Activated T-cell treated with anti-CD3 and anti-CD28 coated beads, Interleukin-2, amount 50 U/mL, for 1 hour (primary cell): Measurements from ENCODE around the gene ROPN1B.
"Not testable (repeated sequence)": the region's sequence is repeated elsewhere in the genome, so short reads cannot be mapped to it uniquely, and the experiment has no call there.

Source experiments
- DNase-seq: peaks from one replicate; pipeline ENCODE4 v3.0.0-alpha.2; 2020

Gene ROPN1B

DNA sequence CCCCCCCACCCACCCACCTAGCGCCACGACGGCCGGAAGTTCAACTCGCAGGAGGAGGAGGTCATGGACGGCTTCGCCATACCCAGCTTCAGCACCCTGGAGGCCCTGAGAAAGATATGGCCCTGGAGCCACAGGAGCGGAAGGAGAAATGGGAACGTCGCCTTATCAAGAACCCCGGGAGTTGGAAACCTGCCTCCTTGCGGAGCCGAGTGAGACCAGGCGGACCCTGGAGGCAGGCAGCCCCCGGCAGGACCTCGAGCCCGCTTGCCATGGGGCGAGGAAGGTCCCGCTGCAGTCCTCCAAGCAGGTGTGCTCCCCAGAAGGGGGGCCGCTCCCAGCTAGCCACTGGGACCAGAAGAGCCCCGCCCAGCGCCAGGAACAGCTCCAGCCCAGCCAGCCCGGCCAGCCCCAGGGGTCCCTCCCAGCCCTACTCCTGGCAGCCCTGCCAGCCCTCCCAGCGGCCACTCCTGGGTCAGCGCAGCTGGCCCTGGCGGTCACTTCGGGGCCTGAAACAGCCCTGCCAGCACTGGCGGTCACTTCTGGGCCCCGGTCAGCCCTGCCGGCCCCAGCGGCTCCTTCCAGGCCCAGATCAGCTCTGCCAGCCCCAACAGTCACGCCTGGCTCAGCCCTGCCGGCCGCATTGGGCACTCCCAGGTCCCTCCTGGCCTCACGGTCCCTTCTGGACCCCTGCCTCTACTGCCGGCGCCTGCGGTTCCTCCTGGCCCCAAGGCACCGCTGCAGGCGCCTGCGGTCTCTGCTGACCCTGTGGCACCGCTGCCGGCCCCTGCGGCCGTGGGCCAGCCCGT, 10.3 kb upstream of the ROPN1B start:
- DNase-seq = no peak

GRCh38 chr3:125959317-125960065, 9.5 kb upstream of the ROPN1B start:
- DNase-seq = no peak

- DNase-seq = no peak
These were observed 8.9 kb upstream of the ROPN1B start for GRCh38 chr3:125960066-125960424.

GRCh38 chr3:125960456-125961288, 8.3 kb upstream of the ROPN1B start:
- DNase-seq = no peak

- DNase-seq = no peak
These were observed 7.7 kb upstream of the ROPN1B start for GRCh38 chr3:125961289-125961589.

DNA sequence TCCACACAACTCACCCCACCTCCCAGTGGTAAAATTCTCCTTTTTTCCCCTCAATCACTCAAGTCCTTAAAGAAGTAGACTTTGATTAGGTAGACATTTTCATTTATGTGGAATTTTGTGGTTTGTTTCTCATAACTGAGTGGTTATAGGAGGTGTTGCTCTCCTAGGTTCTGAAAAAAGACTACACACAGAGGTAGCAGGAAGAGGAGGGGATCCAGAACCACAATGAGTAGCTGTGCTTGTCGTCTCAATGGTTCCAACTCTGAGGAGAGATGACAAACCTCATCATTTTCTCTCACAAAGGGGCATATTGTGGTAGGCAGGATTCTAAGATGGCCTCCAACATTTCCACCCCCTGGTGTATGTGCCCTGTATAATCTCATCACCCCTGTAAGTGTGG, 5.1 kb upstream of the ROPN1B start:
- not testable (repeated sequence) for DNase-seq

DNA sequence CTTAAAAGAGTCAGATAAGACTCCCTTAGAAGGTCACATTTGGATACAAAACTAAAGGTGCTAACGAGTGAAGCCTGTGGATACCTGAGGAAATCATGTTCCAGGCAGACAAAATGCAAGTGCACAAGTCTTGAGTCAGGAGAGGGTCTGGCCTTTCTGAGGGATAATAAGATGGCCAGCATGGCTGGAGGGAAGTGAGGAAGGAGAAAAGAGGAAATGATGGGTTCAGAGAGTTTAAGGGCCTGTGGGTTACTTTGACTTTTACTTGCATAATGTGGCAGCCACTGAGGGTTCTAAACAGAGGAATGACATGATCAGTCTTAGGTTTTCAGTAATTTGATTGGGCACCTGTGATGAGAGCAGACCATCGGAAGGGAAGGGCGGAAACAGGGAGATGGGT, 3.5 kb upstream of the ROPN1B start:
- DNase-seq = no peak

DNA sequence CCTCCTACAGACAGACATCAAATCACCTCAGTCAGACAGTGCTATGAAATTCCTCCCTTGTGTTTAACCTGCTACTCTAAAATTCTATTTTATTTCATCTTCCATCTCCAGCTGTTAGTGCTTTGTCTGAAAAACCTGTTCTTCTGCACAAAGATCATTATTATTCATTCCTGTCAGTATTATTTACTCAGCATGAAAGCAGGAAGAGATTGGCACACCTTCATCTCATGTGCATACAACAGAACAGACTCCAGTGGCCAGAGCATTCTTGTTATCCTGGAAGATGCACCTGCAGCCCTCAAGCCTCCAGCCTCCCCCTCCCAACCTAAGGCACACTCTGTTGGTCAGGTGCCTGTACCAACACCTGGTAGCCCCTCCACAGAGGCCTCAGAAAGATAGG, 1.8 kb upstream of the ROPN1B start:
- DNase-seq = no peak

GRCh38 chr3:125968121-125968520, 857 bp upstream of the ROPN1B start:
- DNase-seq = not testable (repeated sequence)

DNA sequence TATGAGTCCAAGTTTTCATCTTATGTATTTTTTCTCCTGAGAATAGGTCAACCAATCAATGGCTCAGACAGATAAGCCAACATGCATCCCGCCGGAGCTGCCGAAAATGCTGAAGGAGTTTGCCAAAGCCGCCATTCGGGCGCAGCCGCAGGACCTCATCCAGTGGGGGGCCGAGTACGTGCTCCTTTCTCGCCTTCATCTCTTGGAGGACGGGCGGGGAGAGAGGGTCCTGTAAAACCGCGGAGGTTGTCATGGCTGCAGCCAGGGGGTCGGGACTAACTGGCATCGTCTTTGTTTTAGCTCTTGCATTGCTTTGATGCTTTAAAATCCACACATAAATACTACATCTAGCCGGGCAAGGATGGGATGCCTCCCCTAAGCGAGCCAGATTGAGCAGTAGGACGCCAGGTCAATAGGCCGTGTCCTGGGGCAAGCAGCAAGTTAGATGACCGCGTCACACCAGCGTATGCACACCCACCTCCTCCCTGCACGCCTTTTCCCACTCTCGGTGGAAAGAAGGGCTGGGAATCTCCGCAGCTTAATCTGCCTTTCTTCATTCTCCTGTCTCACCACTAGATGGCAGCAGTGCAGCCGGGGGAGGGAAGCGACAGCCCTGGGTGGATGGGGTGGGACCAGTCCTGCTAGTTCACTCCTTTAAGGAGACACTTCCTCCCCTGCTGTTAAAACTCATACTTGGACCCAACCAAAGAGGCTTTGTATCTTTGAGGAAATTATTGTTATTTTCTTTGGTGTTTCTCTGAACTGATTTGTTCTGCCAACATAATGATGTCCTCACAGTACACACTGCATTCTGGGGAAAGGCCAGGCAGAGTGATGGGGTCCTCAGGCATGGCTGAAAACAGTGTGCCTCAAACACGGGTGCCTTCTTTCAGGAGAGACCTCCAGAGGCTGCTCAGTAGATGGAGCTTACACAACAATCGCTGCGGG, 3.3 kb downstream of the ROPN1B start:
- DNase-seq = peak; percentile 31

DNA sequence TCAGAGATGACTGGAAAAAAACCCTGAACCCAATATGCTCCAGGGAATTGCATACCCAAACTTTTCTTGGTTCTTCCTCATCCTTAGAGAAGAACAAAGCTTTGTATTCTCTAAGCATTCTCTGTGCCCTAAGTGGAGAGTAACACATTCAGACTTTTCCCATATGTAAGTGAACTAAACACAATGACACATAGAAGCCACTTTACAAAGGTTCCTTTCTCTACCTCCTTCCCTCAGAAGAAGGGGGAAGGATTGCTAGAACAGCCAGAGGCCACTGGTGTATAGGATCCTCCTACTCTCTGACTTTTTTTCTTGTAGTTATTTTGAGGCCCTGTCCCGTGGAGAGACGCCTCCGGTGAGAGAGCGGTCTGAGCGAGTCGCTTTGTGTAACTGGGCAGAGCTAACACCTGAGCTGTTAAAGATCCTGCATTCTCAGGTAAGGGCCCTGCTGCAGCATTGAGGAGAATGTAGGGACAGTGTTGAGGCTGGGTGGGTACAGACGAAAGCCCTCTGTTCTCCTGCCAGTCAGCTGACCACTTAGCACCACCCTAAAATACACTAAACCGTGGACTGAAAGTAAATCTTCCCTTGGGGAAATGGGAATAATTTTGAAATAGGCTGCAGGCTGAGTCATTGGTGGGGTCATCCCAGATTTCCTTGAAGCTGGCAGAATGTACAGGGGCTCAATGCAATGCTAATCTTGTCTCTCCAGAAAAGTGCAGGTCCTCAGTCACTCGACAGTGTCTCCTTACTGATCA, 6.4 kb downstream of the ROPN1B start:
- DNase-seq = not testable (repeated sequence)

- DNase-seq = not testable (repeated sequence)
These were observed 7.0 kb downstream of the ROPN1B start for GRCh38 chr3:125976003-125976390.

DNA sequence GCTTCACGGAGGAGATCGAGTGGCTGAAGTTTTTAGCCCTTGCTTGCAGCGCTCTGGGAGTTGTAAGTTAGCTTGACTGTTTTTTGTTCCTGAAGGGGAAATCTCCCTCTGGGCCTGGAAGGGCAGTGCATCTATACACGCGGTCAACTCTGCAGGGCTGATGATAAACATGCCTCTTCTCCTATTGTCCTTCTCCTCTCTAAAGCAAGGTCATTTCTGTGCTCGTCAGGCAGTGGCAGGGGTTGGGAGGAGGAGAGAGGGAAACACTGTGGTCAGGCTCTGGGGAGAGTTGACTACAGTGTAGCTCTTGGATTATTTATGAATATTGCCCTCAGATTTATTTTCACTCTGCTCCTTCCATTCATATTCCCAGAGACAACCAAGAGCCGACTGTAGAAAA, 8.1 kb downstream of the ROPN1B start:
- DNase-seq = not testable (repeated sequence)

- not testable (repeated sequence) for DNase-seq
These were observed 16.0 kb downstream of the ROPN1B start for GRCh38 chr3:125984951-125985350.

DNA sequence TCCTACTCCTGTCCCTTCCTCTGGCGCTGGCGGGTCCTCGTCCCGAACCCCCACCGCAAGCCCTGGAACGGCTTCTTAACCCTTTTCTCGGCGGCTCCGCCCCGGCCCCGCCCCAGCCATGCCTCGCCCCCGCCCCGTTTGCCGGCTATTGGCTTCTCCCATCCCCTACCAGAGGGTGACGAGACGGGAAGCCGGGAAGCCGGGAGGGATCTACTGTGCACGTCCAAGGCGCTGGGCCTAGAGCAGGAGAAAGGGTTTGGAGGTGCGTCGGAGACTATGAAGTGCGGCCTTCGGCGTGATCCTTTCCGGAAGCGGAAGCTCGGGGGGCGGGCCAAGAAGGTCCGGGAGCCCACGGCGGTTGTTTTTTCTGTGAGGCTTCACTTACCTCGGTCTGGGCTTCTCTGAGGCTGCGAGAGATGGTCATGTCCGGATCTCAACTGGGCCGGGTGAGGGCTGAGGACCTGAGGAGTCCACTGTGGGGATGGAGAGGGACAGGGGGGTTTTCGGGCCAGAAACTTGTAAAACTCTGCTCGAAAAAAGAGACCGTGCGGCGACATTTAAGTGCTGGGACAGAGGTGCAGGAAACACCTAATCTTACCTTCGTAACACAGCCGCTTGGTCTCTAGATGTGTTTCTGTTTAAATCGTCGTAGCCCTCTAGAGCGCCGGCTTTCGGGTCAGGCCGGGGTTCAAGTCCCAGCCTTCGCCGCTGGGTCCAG, 21.4 kb downstream of the ROPN1B start:
- peak; percentile 69 for DNase-seq

GRCh38 chr3:125996751-125997150, 27.8 kb downstream of the ROPN1B start:
- DNase-seq = not testable (repeated sequence)

GRCh38 chr3:126002189-126002588, 33.2 kb downstream of the ROPN1B start:
- no peak for DNase-seq

- no peak for DNase-seq
These were observed 34.6 kb downstream of the ROPN1B start for GRCh38 chr3:126003447-126004190.

DNA sequence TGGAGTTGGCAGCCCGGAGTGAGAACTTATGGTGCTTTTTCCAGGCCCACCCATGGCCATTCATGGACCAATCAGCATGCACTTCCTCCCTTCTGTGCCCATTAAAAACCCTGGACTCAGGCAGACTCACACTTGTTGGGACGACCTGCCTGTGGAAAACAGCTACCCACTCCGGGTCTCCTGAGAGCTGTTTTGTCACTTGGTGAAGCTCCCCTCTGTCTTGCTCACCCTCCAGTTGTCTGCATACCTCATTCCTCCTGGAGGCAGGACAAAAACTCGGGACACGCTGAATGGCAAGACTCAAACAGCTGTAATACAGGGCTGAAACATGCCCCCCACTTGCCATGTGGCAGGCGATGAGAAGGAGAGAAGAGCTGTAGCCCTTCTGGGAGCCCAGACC, 35.2 kb downstream of the ROPN1B start:
- no peak for DNase-seq

DNA sequence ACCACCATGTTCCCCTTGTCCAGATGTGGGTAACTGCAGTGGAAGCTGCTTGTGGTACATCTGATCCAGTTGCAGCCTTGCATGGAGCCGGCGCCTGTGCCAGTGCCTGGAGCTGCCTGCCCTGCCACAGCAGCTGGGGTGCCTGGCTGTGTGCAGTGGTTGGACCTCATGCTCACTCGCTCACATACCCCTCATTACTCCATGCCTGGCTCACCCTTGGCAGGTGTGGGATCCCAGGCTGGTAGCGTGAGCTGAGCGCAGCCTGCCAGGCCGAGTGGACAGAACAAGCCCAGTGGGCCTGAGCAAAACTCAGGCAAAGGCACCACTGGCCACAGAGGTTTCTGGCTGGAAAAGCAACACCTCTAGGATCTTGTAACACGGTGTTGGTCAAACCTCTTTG, 35.7 kb downstream of the ROPN1B start:
- DNase-seq = no peak
